Stomach smooth muscle (tissue), 2 donors: Measurements from ENCODE around the gene DDOST.

Experiments
- H3K27ac ChIP-seq: one replicate; pipeline ENCODE4 v1.7.0; 2013; ENCODE audit warnings: mild to moderate bottlenecking, low read length, inconsistent platforms
- H3K27me3 ChIP-seq, 2 donors: one replicate each; pipeline ENCODE4 v1.7.0; 2013; ENCODE audit warnings: low read length in 2 of 2; ENCODE audit not compliant: insufficient read depth in 2 of 2, control insufficient read depth in 1 of 2
- H3K36me3 ChIP-seq, 2 donors: one replicate each; pipeline ENCODE4 v1.7.0; 2013; ENCODE audit warnings: low read length in 2 of 2; ENCODE audit not compliant: control insufficient read depth in 2 of 2, insufficient read depth in 2 of 2
- H3K4me1 ChIP-seq: one replicate; pipeline ENCODE4 v1.7.0; 2013; ENCODE audit warnings: low read length; ENCODE audit not compliant: control insufficient read depth, insufficient read depth
- H3K4me3 ChIP-seq, 2 donors: one replicate each; pipeline ENCODE4 v1.7.0; 2013; ENCODE audit warnings: low read length in 2 of 2
- H3K9ac ChIP-seq, 2 donors: one replicate each; pipeline ENCODE4 v1.7.0; 2013; ENCODE audit warnings: low read length in 2 of 2, mild to moderate bottlenecking in 1 of 2
- H3K9me3 ChIP-seq, 2 donors: one replicate each; pipeline ENCODE4 v1.7.0; 2013; ENCODE audit warnings: low read length in 2 of 2; ENCODE audit not compliant: control insufficient read depth in 2 of 2
- donor health status: healthy.
- donor health status: Pancreatic carcinoma.

The DDOST gene

GRCh38 chr1:20701847-20702246 lies 40.7 kb upstream of the DDOST start:
- Histone ChIP-seq H3K36me3 (no peaks in the 10 kb centered on the region), H3K4me1 (peaks cover 3% of the 10 kb centered on the region), H3K4me3 (no peak overlapping the region), H3K9me3 (no peaks in the 10 kb centered on the region), H3K9ac (no peak overlapping the region), H3K27me3 (no peaks in the 10 kb centered on the region), H3K27ac (no peak overlapping the region)

- H3K27ac ChIP-seq = no peak overlapping the region
- H3K36me3 ChIP-seq = no peaks in the 10 kb centered on the region
- peaks cover 6% of the 10 kb centered on the region for H3K4me1 ChIP-seq
- no peak overlapping the region for H3K9ac ChIP-seq
- no peak overlapping the region for H3K4me3 ChIP-seq
- H3K9me3 ChIP-seq = no peaks in the 10 kb centered on the region
- H3K27me3 ChIP-seq = no peaks in the 10 kb centered on the region
These were observed 40.3 kb upstream of the DDOST start for GRCh38 chr1:20701446-20701845.

- Histone ChIP-seq H3K36me3 (no peaks in the 10 kb centered on the region), H3K27me3 (no peaks in the 10 kb centered on the region), H3K9me3 (no peaks in the 10 kb centered on the region), H3K9ac (no peak overlapping the region), H3K4me3 (no peak overlapping the region), H3K27ac (no peak overlapping the region), H3K4me1 (peaks cover 11% of the 10 kb centered on the region)
These were observed 39.6 kb upstream of the DDOST start for GRCh38 chr1:20700636-20701215.

GRCh38 chr1:20699558-20699957 lies 38.4 kb upstream of the DDOST start:
- Histone ChIP-seq H3K27ac (no peak overlapping the region), H3K36me3 (no peaks in the 10 kb centered on the region), H3K4me3 (no peak overlapping the region), H3K9ac (no peak overlapping the region), H3K27me3 (no peaks in the 10 kb centered on the region), H3K4me1 (peaks cover 11% of the 10 kb centered on the region), H3K9me3 (no peaks in the 10 kb centered on the region)

- Histone ChIP-seq H3K9me3 (no peaks in the 10 kb centered on the region), H3K9ac (no peak overlapping the region), H3K27ac (no peak overlapping the region), H3K36me3 (no peaks in the 10 kb centered on the region), H3K4me3 (no peak overlapping the region), H3K27me3 (no peaks in the 10 kb centered on the region), H3K4me1 (peaks cover 11% of the 10 kb centered on the region)
These were observed 37.2 kb upstream of the DDOST start for GRCh38 chr1:20698195-20698910.

- H3K4me1 ChIP-seq = peaks cover 11% of the 10 kb centered on the region
- no peak overlapping the region for H3K27ac ChIP-seq
- H3K9me3 ChIP-seq = no peaks in the 10 kb centered on the region
- no peak overlapping the region for H3K4me3 ChIP-seq
- H3K27me3 ChIP-seq = no peaks in the 10 kb centered on the region
- no peak overlapping the region for H3K9ac ChIP-seq
- no peaks in the 10 kb centered on the region for H3K36me3 ChIP-seq
These were observed 36.4 kb upstream of the DDOST start for GRCh38 chr1:20697563-20697962.

- Histone ChIP-seq H3K4me1 (peaks cover 11% of the 10 kb centered on the region), H3K9ac (peak overlapping the region; percentile 71 to 75), H3K9me3 (peaks cover 0 to 4% of the 10 kb centered on the region in 2 donors), H3K27ac (peak overlapping the region; percentile 71), H3K36me3 (no peaks in the 10 kb centered on the region), H3K4me3 (peak overlapping the region; percentile 73 to 81), H3K27me3 (no peaks in the 10 kb centered on the region)
These were observed 35.5 kb upstream of the DDOST start for GRCh38 chr1:20696397-20697333.

- H3K4me1 ChIP-seq = peaks cover 11% of the 10 kb centered on the region
- no peak overlapping the region for H3K4me3 ChIP-seq
- no peaks in the 10 kb centered on the region for H3K27me3 ChIP-seq
- H3K27ac ChIP-seq = no peak overlapping the region
- H3K9ac ChIP-seq = no peak overlapping the region
- H3K9me3 ChIP-seq = peaks cover 0 to 4% of the 10 kb centered on the region in 2 donors
- H3K36me3 ChIP-seq = no peaks in the 10 kb centered on the region
These were observed 34.3 kb upstream of the DDOST start for GRCh38 chr1:20695515-20695914.

GRCh38 chr1:20693623-20694022 lies 32.5 kb upstream of the DDOST start:
- H3K9me3 ChIP-seq = peaks cover 0 to 4% of the 10 kb centered on the region in 2 donors
- no peak overlapping the region for H3K4me3 ChIP-seq
- H3K27me3 ChIP-seq = no peaks in the 10 kb centered on the region
- no peak overlapping the region for H3K27ac ChIP-seq
- no peaks in the 10 kb centered on the region for H3K36me3 ChIP-seq
- peaks cover 11% of the 10 kb centered on the region for H3K4me1 ChIP-seq
- H3K9ac ChIP-seq = no peak overlapping the region

GRCh38 chr1:20691872-20692271 lies 30.7 kb upstream of the DDOST start:
- Histone ChIP-seq H3K4me3 (no peak overlapping the region), H3K27me3 (no peaks in the 10 kb centered on the region), H3K9ac (no peak overlapping the region), H3K27ac (no peak overlapping the region), H3K4me1 (peaks cover 8% of the 10 kb centered on the region), H3K36me3 (no peaks in the 10 kb centered on the region), H3K9me3 (peaks cover 0 to 4% of the 10 kb centered on the region in 2 donors)
